Stimulated activated naive CD8-positive, alpha-beta T cell treated with anti-CD3 and anti-CD28 coated beads, Interleukin-15, Interleukin-2, amounts not matched to agents 100 ng/mL and 50 ng/mL, for 24 hours (primary cell): ENCODE results near the gene TAF7.
"Not testable (repeated sequence)": the region's sequence is repeated elsewhere in the genome, so short reads cannot be mapped to it uniquely, and the experiment has no call there.

Experiments
- H3K27ac Mint-ChIP-seq: one replicate; pipeline ENCODE4 v1.8.0; 2021; ENCODE audit warnings: mild to moderate bottlenecking, mixed read lengths
- H3K27me3 Mint-ChIP-seq: one replicate; pipeline ENCODE4 v1.8.0; 2021; ENCODE audit warnings: mixed read lengths
- H3K36me3 Mint-ChIP-seq: one replicate; pipeline ENCODE4 v1.8.0; 2021; ENCODE audit warnings: low read depth, mixed read lengths
- H3K4me1 Mint-ChIP-seq: one replicate; pipeline ENCODE4 v1.8.0; 2021; ENCODE audit warnings: low read depth, mixed read lengths
- H3K4me3 Mint-ChIP-seq: one replicate; pipeline ENCODE4 v1.8.0; 2021; ENCODE audit warnings: mild to moderate bottlenecking, mixed read lengths
- H3K9me3 Mint-ChIP-seq: one replicate; pipeline ENCODE4 v1.8.0; 2021; ENCODE audit warnings: mixed read lengths

The TAF7 gene

DNA sequence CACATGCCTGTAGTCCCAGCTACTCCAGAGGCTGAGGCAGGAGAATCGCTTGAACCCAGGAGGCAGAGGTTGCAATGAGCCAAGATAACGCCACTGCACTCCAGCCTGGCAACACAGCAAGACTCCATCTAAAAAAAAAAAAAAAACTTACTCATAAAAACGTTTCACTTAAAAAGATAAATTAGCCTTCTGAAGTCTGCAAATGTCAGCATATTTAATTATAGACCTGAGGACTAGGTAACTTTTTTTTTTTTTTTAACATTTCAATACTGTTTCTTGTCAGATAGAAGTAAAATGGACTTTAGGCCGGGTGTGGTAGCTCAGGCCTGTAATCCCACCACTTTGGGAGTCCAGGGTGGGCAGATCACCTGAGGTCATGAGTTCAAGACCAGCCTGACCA is 3.6 kb downstream of the TAF7 start:
- not testable (repeated sequence) for H3K27me3 Mint-ChIP-seq, H3K27ac Mint-ChIP-seq, H3K4me3 Mint-ChIP-seq
- Mint-ChIP-seq H3K9me3 (peaks cover 54% of the 10 kb centered on the region), H3K4me1 (peaks cover 34% of the 10 kb centered on the region), H3K36me3 (peaks cover 90% of the 10 kb centered on the region)

DNA sequence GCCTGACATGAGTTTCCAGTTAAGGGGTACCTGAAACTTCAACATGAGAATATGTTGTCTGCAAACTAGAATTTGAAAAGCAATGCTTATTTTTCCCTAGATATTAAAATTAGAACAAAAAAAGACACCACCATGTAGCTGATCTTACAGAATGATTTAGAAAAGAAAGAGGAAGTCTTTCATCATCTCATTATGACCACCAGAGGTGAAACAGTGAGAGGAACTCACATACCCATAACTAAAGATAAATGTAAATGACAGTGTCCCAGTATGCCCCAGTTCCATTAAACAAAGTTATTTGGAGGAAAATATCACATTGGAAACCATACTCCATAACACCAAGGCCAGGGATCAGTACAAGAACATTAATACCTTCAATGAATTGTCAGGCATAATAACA is 6.9 kb downstream of the TAF7 start:
- Mint-ChIP-seq H3K27ac (no peak overlapping the region), H3K36me3 (peaks cover 83% of the 10 kb centered on the region), H3K4me1 (peaks cover 7% of the 10 kb centered on the region), H3K4me3 (no peak overlapping the region), H3K9me3 (peaks cover 56% of the 10 kb centered on the region), H3K27me3 (no peaks in the 10 kb centered on the region)

DNA sequence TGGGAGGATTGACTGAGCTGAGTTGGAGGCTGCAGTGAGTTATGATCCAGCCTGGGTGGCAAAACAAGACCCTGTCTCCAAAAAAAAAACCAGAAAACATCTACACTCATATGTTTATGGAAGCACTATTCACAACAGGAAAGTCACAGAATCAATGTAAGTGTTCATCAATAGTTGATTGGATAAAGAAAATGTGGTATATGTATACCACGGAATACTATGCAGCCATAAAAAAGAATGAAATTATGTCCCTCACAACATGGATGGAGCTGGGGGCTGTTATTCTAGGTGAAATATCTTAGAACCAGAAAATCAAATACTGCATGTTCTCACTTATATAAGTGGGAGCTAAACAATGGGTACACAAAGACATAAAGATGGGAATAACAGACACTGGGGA is 14.0 kb downstream of the TAF7 start:
- H3K9me3 Mint-ChIP-seq = peaks cover 43% of the 10 kb centered on the region

DNA sequence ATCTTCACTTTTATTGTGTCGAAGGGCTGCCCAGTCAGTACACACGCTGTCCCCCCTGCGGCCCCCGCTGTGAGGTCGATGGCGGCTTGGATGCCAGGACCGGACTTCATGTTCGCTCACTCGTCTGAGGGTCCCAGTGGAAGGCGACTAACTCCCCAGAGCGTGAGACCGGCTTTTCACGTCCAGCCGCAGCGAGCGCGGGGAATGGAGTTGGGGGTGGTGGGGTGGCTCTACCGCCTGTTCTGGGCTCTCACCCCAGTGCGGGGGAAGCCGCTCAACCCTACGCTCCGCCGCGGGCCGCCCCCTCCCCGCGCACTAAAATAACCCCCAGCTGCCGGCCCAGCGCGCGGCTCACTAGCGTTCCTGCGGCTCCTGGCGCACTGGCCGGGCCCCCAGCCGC is 16.8 kb downstream of the TAF7 start, which contains the start of gene SLC25A2:
SLC25A2 (minus strand) TSS at position 294 of the 400 bp plus-strand sequence; CDS start at position 110, 184 bp downstream.
- peaks cover 43% of the 10 kb centered on the region for H3K9me3 Mint-ChIP-seq
- peaks cover 36% of the 10 kb centered on the region for H3K36me3 Mint-ChIP-seq

More for the DNA sequence above, 14.0 kb downstream of the TAF7 start:
- Mint-ChIP-seq H3K4me1 (no peaks in the 10 kb centered on the region), H3K27me3 (no peaks in the 10 kb centered on the region), H3K36me3 (peaks cover 45% of the 10 kb centered on the region), H3K27ac (no peak overlapping the region), H3K4me3 (no peak overlapping the region)

DNA sequence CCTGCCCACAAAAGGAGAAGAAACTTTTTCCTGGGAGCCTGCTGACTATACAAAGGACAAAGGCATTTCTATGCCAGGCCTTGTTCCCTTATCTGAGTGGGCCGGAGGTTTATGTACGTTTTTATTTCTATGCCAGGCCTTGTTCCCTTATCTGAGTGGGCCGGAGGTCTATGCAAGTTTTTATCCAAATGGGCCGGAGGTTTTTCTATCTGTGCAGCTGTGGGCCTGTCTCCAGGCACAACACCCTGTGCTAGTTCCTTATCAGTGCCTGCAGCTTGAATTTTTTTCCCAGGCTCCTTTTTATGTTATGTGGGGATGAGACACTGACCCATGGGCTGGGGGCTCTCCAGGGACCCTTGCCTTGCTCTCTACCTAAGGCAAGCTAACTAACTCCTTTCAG is 22.2 kb downstream of the TAF7 start:
- H3K36me3 Mint-ChIP-seq = peaks cover 50% of the 10 kb centered on the region
- H3K27me3 Mint-ChIP-seq = no peaks in the 10 kb centered on the region
- H3K4me3 Mint-ChIP-seq = no peak overlapping the region
- H3K27ac Mint-ChIP-seq = no peak overlapping the region
- peaks cover 54% of the 10 kb centered on the region for H3K9me3 Mint-ChIP-seq
- H3K4me1 Mint-ChIP-seq = no peaks in the 10 kb centered on the region

More for the DNA sequence above, 16.8 kb downstream of the TAF7 start, which contains the start of gene SLC25A2:
- no peaks in the 10 kb centered on the region for H3K27me3 Mint-ChIP-seq
- no peak within 1 kb of the TSS for H3K4me3 Mint-ChIP-seq
- H3K4me1 Mint-ChIP-seq = no peaks in the 10 kb centered on the region
- H3K27ac Mint-ChIP-seq = no peak within 1 kb of the TSS

DNA sequence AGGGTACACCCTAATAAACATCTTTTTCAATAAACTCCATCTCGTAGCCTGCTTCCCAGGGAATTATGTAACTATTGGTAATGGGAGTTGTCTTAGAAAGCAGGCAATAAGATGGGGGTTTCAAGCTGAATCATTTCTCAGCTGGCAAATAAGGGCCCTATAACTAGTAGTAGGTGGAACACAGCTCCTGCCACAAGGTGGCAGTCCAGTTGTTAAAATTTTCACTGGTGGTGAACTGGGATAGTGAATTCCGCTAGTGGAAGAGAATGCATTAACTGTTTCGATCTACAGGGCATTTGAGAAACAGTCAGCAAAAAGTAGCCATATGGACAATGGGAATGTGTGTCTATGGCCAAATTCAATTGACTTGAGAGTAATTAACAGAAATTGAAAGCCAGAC is 47.7 kb downstream of the TAF7 start:
- Mint-ChIP-seq H3K4me1 (no peaks in the 10 kb centered on the region), H3K4me3 (no peak overlapping the region), H3K27ac (no peak overlapping the region), H3K27me3 (no peaks in the 10 kb centered on the region), H3K36me3 (peaks cover 34% of the 10 kb centered on the region), H3K9me3 (peaks cover 48% of the 10 kb centered on the region)

DNA sequence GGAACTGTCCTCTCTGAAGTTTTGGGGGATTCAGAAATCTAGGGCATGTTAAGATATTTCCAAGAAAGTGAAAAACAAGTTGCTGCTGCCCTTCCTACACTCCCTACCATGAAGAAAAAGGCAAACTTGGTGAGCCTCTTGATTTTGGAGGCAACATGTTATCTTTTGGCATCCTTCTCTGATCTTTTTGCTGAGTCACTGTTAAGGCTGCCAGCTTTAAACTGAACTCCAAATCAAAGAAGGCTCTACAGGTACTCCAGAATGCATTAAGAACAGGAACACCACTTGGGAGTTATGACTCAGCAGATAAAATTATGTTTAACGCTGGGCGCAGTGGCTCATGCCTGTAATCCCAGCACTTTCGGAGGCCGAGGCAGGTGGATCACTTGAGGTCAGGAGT is 51.4 kb downstream of the TAF7 start:
- Mint-ChIP-seq H3K36me3 (peaks cover 46% of the 10 kb centered on the region), H3K4me3 (no peak overlapping the region), H3K4me1 (no peaks in the 10 kb centered on the region), H3K27ac (no peak overlapping the region), H3K27me3 (no peaks in the 10 kb centered on the region), H3K9me3 (peaks cover 52% of the 10 kb centered on the region)
